CD4-positive, CD25-positive, alpha-beta regulatory T cell (primary cell): ENCODE results near the gene FAAH. TPM values are rescaled to one million over a fixed set of nuclear protein-coding genes. Genes with fewer than 3 reads are reported as not detected.

Source experiments
- ATAC-seq, 2 donors: fragments of 150-1000 bp; cut with Tn5 transposase; one replicate each; pipeline ENCODE4 v1.10.0; 2021; ENCODE audit warnings: low read depth in 2 of 2, moderate number of reproducible peaks in 2 of 2, moderate library complexity in 1 of 2
- DNase-seq, 3 donors: peaks; one replicate each; pipeline versions ENCODE4 v3.0.0 to v3.0.0-alpha.2; 2012 to 2022; ENCODE audit warnings: mixed read lengths in 1 of 3
- H3K27ac ChIP-seq: one replicate; pipeline ENCODE4 v1.7.0; 2013; ENCODE audit warnings: mild to moderate bottlenecking, low read length; ENCODE audit not compliant: insufficient read depth, poor library complexity, severe bottlenecking
- H3K27me3 ChIP-seq: one replicate; pipeline ENCODE4 v1.7.0; 2013; ENCODE audit warnings: low read length; ENCODE audit not compliant: control insufficient read depth, insufficient read depth
- H3K36me3 ChIP-seq: one replicate; pipeline ENCODE4 v1.7.0; 2013; ENCODE audit warnings: mild to moderate bottlenecking, low read length, moderate library complexity; ENCODE audit not compliant: control insufficient read depth, insufficient read depth
- H3K4me1 ChIP-seq: 2 replicates; pipeline ENCODE4 v1.7.0; 2013; ENCODE audit warnings: mild to moderate bottlenecking, low read length; ENCODE audit not compliant: insufficient read depth, control insufficient read depth, poor library complexity, severe bottlenecking
- H3K4me3 ChIP-seq: one replicate; pipeline ENCODE4 v1.7.0; 2013; ENCODE audit warnings: low read depth, mild to moderate bottlenecking, low read length, moderate library complexity
- H3K9me3 ChIP-seq, 2 experiments: 1 replicate in 1 of 2; 2 replicates in 1 of 2; pipeline ENCODE4 v1.7.0; 2013; ENCODE audit warnings: low read length in 2 of 2, mild to moderate bottlenecking in 1 of 2, moderate library complexity in 1 of 2; ENCODE audit not compliant: control insufficient read depth in 2 of 2
- H3K27ac Mint-ChIP-seq, 3 donors: one replicate each; pipeline ENCODE4 v1.8.0; 2020 to 2022; ENCODE audit warnings: mild to moderate bottlenecking in 3 of 3, mixed read lengths in 3 of 3, moderate library complexity in 2 of 3
- H3K27me3 Mint-ChIP-seq: one replicate; pipeline ENCODE4 v1.8.0; 2022; ENCODE audit warnings: mild to moderate bottlenecking, mixed read lengths
- H3K36me3 Mint-ChIP-seq: one replicate; pipeline ENCODE4 v1.8.0; 2020; ENCODE audit warnings: mixed read lengths
- H3K4me1 Mint-ChIP-seq, 4 donors: one replicate each; pipeline ENCODE4 v1.8.0; 2020 to 2022; ENCODE audit warnings: mixed read lengths in 4 of 4, mild to moderate bottlenecking in 1 of 4
- H3K4me3 Mint-ChIP-seq, 4 donors: one replicate each; pipeline ENCODE4 v1.8.0; 2020 to 2022; ENCODE audit warnings: mild to moderate bottlenecking in 4 of 4, mixed read lengths in 4 of 4, moderate library complexity in 3 of 4
- H3K9me3 Mint-ChIP-seq, 7 donors: one replicate each; pipeline ENCODE4 v1.8.0; 2020 to 2022; ENCODE audit warnings: mixed read lengths in 7 of 7, mild to moderate bottlenecking in 3 of 7, moderate library complexity in 2 of 7
- polyA plus RNA-seq, 4 donors: library from polyadenylated mRNA; unstranded; fragments of 300-500 nt; fragmentation: Illumina TruSeq; gene quantifications; one replicate each; pipeline ENCODE4 v1.2.3, GENCODE V29; 2021
- total RNA-seq: library from RNA; stranded (reverse); gene quantifications from one replicate; pipeline ENCODE4 v1.2.3, GENCODE V29; 2022

FAAH gene
- total and polyA plus RNA-seq, 5 donors from 2014 or later: 0.86 to 7.3 (median 1.7) TPM

GRCh38 chr1:46448109-46448911 is 54.2 kb downstream of the FAAH start:
- Histone ChIP-seq H3K4me3 (no peak overlapping the region), H3K36me3 (no peaks in the 10 kb centered on the region), H3K4me1 (peaks cover 6% of the 10 kb centered on the region), H3K27me3 (peaks cover 14% of the 10 kb centered on the region), H3K27ac (no peak overlapping the region), H3K9me3 (no peaks in the 10 kb centered on the region)
- H3K27ac Mint-ChIP-seq: no peak overlapping the region
- DNase-seq (no peak), ATAC-seq (no peak)
- H3K36me3 Mint-ChIP-seq: peaks cover 3% of the 10 kb centered on the region
- peaks cover 0 to 4% (median 0%) of the 10 kb centered on the region in 7 donors for H3K9me3 Mint-ChIP-seq
- peak overlapping the region in 1 of 4 donors; percentile 71 for H3K4me3 Mint-ChIP-seq
- H3K4me1 Mint-ChIP-seq: peaks cover 9 to 16% (median 11%) of the 10 kb centered on the region in 4 donors
- peaks cover 73% of the 10 kb centered on the region for H3K27me3 Mint-ChIP-seq

GRCh38 chr1:46449223-46450159 is 55.4 kb downstream of the FAAH start:
- H3K27ac Mint-ChIP-seq: no peak overlapping the region
- no peak overlapping the region for H3K4me3 Mint-ChIP-seq
- no peaks in the 10 kb centered on the region for H3K36me3 ChIP-seq
- H3K4me3 ChIP-seq: no peak overlapping the region
- H3K27me3 ChIP-seq: peaks cover 14% of the 10 kb centered on the region
- peaks cover 0 to 4% (median 0%) of the 10 kb centered on the region in 7 donors for H3K9me3 Mint-ChIP-seq
- H3K4me1 ChIP-seq: peaks cover 6% of the 10 kb centered on the region
- ATAC-seq: peak in 1 of 2 donors; percentile 9
- H3K4me1 Mint-ChIP-seq: peaks cover 4 to 14% (median 8%) of the 10 kb centered on the region in 4 donors
- no peaks in the 10 kb centered on the region for H3K9me3 ChIP-seq
- H3K27me3 Mint-ChIP-seq: peaks cover 67% of the 10 kb centered on the region
- DNase-seq: peak in 1 of 3 donors; percentile 12
- no peak overlapping the region for H3K27ac ChIP-seq
- peaks cover 3% of the 10 kb centered on the region for H3K36me3 Mint-ChIP-seq

GRCh38 chr1:46450160-46450517 is 56.0 kb downstream of the FAAH start:
- peaks cover 6% of the 10 kb centered on the region for H3K4me1 ChIP-seq
- no peak overlapping the region for H3K4me3 ChIP-seq
- no peaks in the 10 kb centered on the region for H3K36me3 ChIP-seq
- peaks cover 69% of the 10 kb centered on the region for H3K27me3 Mint-ChIP-seq
- no peak overlapping the region for H3K27ac ChIP-seq
- peaks cover 0 to 4% (median 0%) of the 10 kb centered on the region in 7 donors for H3K9me3 Mint-ChIP-seq
- H3K4me1 Mint-ChIP-seq: peaks cover 0 to 14% (median 9%) of the 10 kb centered on the region in 4 donors
- no peak overlapping the region for H3K27ac Mint-ChIP-seq
- ATAC-seq: no peak
- H3K36me3 Mint-ChIP-seq: peaks cover 3% of the 10 kb centered on the region
- no peaks in the 10 kb centered on the region for H3K9me3 ChIP-seq
- no peak for DNase-seq
- no peak overlapping the region for H3K4me3 Mint-ChIP-seq
- H3K27me3 ChIP-seq: peaks cover 14% of the 10 kb centered on the region

- ATAC-seq: no peak
These were observed 58.1 kb downstream of the FAAH start for GRCh38 chr1:46451948-46452930.

GRCh38 chr1:46452931-46453325 is 58.8 kb downstream of the FAAH start:
- Mint-ChIP-seq H3K9me3 (peaks cover 0 to 1% (median 0%) of the 10 kb centered on the region in 7 donors), H3K4me1 (peaks cover 0 to 7% (median 6%) of the 10 kb centered on the region in 4 donors)
- H3K27me3 ChIP-seq: peaks cover 8% of the 10 kb centered on the region

More at GRCh38 chr1:46451948-46452930, 58.1 kb downstream of the FAAH start:
- H3K4me3 Mint-ChIP-seq: no peak overlapping the region
- Histone ChIP-seq H3K27me3 (peaks cover 12% of the 10 kb centered on the region), H3K36me3 (no peaks in the 10 kb centered on the region), H3K9me3 (no peaks in the 10 kb centered on the region), H3K4me1 (peaks cover 6% of the 10 kb centered on the region), H3K27ac (no peak overlapping the region), H3K4me3 (no peak overlapping the region)
- H3K9me3 Mint-ChIP-seq: peaks cover 0 to 1% (median 0%) of the 10 kb centered on the region in 7 donors
- H3K36me3 Mint-ChIP-seq: no peaks in the 10 kb centered on the region
- DNase-seq: no peak
- peaks cover 63% of the 10 kb centered on the region for H3K27me3 Mint-ChIP-seq
- H3K27ac Mint-ChIP-seq: no peak overlapping the region
- H3K4me1 Mint-ChIP-seq: peaks cover 0 to 11% (median 7%) of the 10 kb centered on the region in 4 donors

GRCh38 chr1:46453449-46453848 is 59.3 kb downstream of the FAAH start:
- Histone ChIP-seq H3K4me1 (peaks cover 3% of the 10 kb centered on the region), H3K4me3 (no peak overlapping the region), H3K36me3 (no peaks in the 10 kb centered on the region), H3K27me3 (peaks cover 8% of the 10 kb centered on the region), H3K9me3 (no peaks in the 10 kb centered on the region), H3K27ac (no peak overlapping the region)
- DNase-seq (no peak), ATAC-seq (no peak)
- Mint-ChIP-seq H3K9me3 (peaks cover 0 to 1% (median 0%) of the 10 kb centered on the region in 7 donors), H3K4me1 (peaks cover 0 to 5% (median 3%) of the 10 kb centered on the region in 4 donors), H3K4me3 (no peak overlapping the region), H3K27me3 (peaks cover 58% of the 10 kb centered on the region), H3K36me3 (no peaks in the 10 kb centered on the region), H3K27ac (no peak overlapping the region)

More at GRCh38 chr1:46452931-46453325, 58.8 kb downstream of the FAAH start:
- DNase-seq: no peak
- Mint-ChIP-seq H3K27me3 (peaks cover 58% of the 10 kb centered on the region), H3K4me3 (no peak overlapping the region), H3K27ac (no peak overlapping the region), H3K36me3 (no peaks in the 10 kb centered on the region)
- H3K4me3 ChIP-seq: no peak overlapping the region
- no peak overlapping the region for H3K27ac ChIP-seq
- no peaks in the 10 kb centered on the region for H3K36me3 ChIP-seq
- ATAC-seq: no peak
- H3K9me3 ChIP-seq: no peaks in the 10 kb centered on the region
- H3K4me1 ChIP-seq: peaks cover 6% of the 10 kb centered on the region

GRCh38 chr1:46455951-46456350 is 61.8 kb downstream of the FAAH start:
- DNase-seq (no peak), ATAC-seq (no peak)
- H3K4me3 ChIP-seq: no peak overlapping the region
- peaks cover 53% of the 10 kb centered on the region for H3K27me3 Mint-ChIP-seq
- H3K36me3 Mint-ChIP-seq: no peaks in the 10 kb centered on the region
- no peaks in the 10 kb centered on the region for H3K4me1 ChIP-seq
- H3K4me3 Mint-ChIP-seq: no peak overlapping the region
- H3K27ac Mint-ChIP-seq: no peak overlapping the region
- no peaks in the 10 kb centered on the region for H3K27me3 ChIP-seq
- H3K9me3 Mint-ChIP-seq: peaks cover 0 to 1% (median 0%) of the 10 kb centered on the region in 7 donors
- no peaks in the 10 kb centered on the region for H3K36me3 ChIP-seq
- no peak overlapping the region for H3K27ac ChIP-seq
- no peaks in the 10 kb centered on the region for H3K9me3 ChIP-seq
- H3K4me1 Mint-ChIP-seq: peaks cover 0 to 6% (median under 1%) of the 10 kb centered on the region in 4 donors
